Fibroblast of pulmonary artery (primary cell): Measurements from ENCODE around the gene KCNH1.
A peak's percentile ranks its signal among the peaks of the same experiment; 100 is the strongest.
"Not testable (repeated sequence)": the region's sequence is repeated elsewhere in the genome, so short reads cannot be mapped to it uniquely, and the experiment has no call there.

ENCODE experiments used
- DNase-seq: peaks from one replicate; pipeline ENCODE4 v3.0.0-alpha.2; 2010; ENCODE audit warnings: low read depth
- H3K4me3 ChIP-seq: replicated peaks from 2 replicates; pipeline ENCODE4 v1.5.1; 2011; ENCODE audit warnings: low read depth, mild to moderate bottlenecking, control low read depth, low read length, moderate library complexity
- CTCF ChIP-seq: IDR thresholded peaks from 2 replicates; pipeline ENCODE4 v1.5.1; 2011; ENCODE audit warnings: mild to moderate bottlenecking, control low read depth, low read length, inconsistent platforms; ENCODE audit errors: missing control alignments

The KCNH1 gene

DNA sequence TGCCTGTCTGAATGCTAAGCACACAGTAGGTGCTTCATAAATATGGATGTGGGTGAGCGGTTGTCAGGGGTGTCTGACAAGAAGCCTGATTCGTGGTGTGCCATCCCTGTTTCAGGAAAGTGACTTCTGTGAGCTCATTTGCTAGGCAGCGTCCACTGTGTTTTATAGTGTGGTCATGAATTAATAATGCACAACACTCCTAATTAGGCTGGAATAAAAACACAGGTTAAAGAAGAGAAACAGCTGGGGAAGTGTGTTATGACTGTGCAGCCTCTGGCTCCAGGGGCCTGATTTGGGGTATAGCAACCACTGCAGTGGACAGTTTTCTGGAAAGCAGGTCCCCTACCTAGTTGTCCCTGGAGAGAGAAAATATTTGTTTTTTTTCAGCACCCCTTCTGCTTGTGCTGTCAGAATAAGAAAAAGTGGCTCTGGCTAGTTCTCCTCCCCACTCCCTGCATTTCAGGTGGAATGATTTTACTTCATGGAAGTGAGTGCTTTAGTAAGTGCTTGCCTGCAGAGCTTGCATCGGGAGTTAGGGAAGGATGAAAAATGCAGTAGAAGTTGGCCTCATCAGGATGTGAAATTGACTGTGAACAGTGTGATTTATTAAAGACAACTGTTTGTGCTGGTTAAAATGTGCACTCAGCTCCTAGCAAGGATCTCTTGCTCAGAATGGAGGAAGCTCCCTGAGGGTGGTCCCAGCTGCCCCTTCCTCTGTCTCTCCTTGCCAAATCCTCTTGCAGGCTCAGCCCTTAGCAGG, 471.5 kb downstream of the KCNH1 start:
- TF ChIP-seq CTCF: no peak
- H3K4me3 ChIP-seq: no peak overlapping the region
- DNase-seq: no peak

- not testable (repeated sequence) for DNase-seq, H3K4me3 ChIP-seq
These were observed 472.4 kb downstream of the KCNH1 start for GRCh38 chr1:210661520-210661919.

DNA sequence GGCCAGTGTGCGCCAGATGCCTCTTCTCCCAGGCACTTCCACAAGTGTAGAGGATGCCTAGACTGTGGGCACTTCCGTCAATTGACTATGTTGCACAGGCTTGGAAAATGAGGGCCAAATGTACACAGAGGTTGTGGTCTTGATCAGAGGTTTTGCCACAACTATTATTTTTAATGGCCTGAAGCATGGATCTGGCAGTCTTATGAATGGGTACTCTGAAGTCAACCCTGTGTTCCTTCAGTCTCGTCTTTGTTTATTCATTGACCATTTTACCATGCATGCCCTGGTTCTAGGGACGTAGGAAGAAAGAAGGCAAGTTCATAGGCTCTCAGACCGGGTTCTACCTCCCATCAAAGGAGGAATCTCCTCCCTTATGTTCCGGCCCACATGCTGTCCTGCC, 476.1 kb downstream of the KCNH1 start:
- DNase-seq: no peak
- no peak for TF ChIP-seq CTCF
- no peak overlapping the region for H3K4me3 ChIP-seq

GRCh38 chr1:210655511-210655910, 478.4 kb downstream of the KCNH1 start:
- DNase-seq: no peak
- no peak overlapping the region for H3K4me3 ChIP-seq
- no peak for TF ChIP-seq CTCF

- no peak overlapping the region for H3K4me3 ChIP-seq
- TF ChIP-seq CTCF: no peak
- no peak for DNase-seq
These were observed 479.6 kb downstream of the KCNH1 start for GRCh38 chr1:210654176-210654981.

DNA sequence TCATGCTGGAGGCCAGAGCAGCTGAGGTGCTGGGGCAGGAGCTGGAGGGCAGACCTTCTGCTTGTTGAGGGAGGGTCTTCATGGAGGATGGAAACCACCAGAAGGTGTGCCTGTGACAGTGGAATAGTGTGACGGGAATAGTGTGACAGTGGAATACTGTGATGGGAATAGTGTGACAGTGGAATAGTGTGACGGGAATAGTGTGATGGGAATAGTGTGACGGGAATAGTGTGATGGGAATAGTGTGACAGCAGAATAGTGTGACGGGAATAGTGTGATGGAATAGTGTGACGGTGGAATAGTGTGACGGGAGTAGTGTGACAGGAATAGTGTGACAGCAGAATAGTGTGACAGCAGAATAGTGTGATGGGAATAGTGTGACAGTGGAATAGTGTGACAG, 480.2 kb downstream of the KCNH1 start:
- H3K4me3 ChIP-seq: no peak overlapping the region
- peak; percentile 6 for DNase-seq
- TF ChIP-seq CTCF: no peak

GRCh38 chr1:210652329-210652954, 481.5 kb downstream of the KCNH1 start:
- no peak for TF ChIP-seq CTCF
- DNase-seq: no peak
- no peak overlapping the region for H3K4me3 ChIP-seq
